ENCODE results near the gene CDH18.

- TF ChIP-seq REST (IDR thresholded peaks at IDR 0.05; ENCODE audit: insufficient read depth in 1 of 2, low read depth in 2 of 2, low read length in 2 of 2): no peak
- TF ChIP-seq TAF1 (IDR thresholded peaks at IDR 0.05; ENCODE audit: borderline replicate concordance, insufficient read depth, low read length): no peak
Observed at GRCh38 chr5:19555436-19555835, 432.6 kb downstream of the CDH18 start.
